Measurements from ENCODE around the gene CXCL11.

- TF ChIP-seq REST (IDR thresholded peaks at IDR 0.05; ENCODE audit: insufficient read depth in 1 of 2, low read depth in 2 of 2, low read length in 2 of 2) (no peak), TAF1 (IDR thresholded peaks at IDR 0.05; ENCODE audit: borderline replicate concordance, insufficient read depth, low read length) (no peak), SIN3A (IDR thresholded peaks at IDR 0.05; ENCODE audit: borderline replicate concordance, insufficient read depth, low read length) (no peak)
These were observed 50.8 kb downstream of the CXCL11 start for GRCh38 chr4:75985116-75985515.

All from PFSK-1 (cell line).